ENCODE data around the gene ADCK2.

DNA sequence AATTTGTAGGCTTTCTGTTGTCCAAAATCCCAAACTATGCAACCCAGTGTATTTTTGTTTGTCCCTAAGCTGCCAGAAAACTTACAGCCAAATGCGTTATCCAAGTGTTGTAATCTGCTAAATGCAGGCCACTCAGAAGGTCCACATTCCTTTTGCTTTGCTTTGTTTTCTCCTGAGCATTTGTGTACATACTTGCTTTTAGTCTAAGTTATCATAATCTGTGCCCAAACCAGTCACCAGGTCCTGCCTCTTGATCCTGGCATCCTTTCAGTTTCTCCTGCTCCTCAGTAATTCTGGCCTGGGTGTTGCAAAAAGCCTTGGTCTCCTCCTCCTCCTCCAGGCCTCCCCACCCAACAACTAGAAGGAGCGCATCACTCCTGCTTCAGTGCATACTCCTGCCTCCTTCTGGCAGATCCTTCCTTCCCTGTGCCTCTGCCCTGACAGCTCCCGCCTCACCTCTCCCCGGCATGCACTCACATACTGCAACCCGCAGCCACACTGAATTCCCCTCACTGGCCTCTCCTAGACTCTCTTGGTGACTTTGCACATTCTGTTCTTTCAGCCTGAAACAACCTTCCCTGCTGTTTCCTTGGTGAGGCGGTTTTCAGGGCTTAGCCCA is 34.5 kb upstream of the ADCK2 start:
- no peak for TF ChIP-seq POLR2A (IDR thresholded peaks at IDR 0.05; ENCODE audit: low read length)
- no peak for TF ChIP-seq GATA1 (IDR thresholded peaks at IDR 0.05; ENCODE audit: low read depth, low read length)

Data from erythroblast (primary cell).